Measurements from ENCODE around the gene TMEM201.

TMEM201 gene

GRCh38 chr1:9586147-9586766 is 2.5 kb upstream of the TMEM201 start:
- DNase-seq = no peak

- no peak for DNase-seq
Measured at GRCh38 chr1:9589144-9589718, 520 bp downstream of the TMEM201 start.

- DNase-seq = no peak
Measured at GRCh38 chr1:9589719-9590157, 1.0 kb downstream of the TMEM201 start.

GRCh38 chr1:9590201-9590600 is 1.5 kb downstream of the TMEM201 start:
- DNase-seq = no peak

- DNase-seq = no peak
Measured at GRCh38 chr1:9590945-9591668, 2.4 kb downstream of the TMEM201 start.

GRCh38 chr1:9591669-9592509 is 3.2 kb downstream of the TMEM201 start:
- no peak for DNase-seq

GRCh38 chr1:9592510-9593075 is 3.9 kb downstream of the TMEM201 start:
- DNase-seq = no peak

GRCh38 chr1:9593147-9593491 is 4.4 kb downstream of the TMEM201 start:
- DNase-seq = no peak

GRCh38 chr1:9593492-9594465 is 5.1 kb downstream of the TMEM201 start:
- peak; percentile 72 for DNase-seq

- no peak for DNase-seq
Measured at GRCh38 chr1:9594471-9595155, 5.9 kb downstream of the TMEM201 start.

GRCh38 chr1:9595156-9595967 is 6.7 kb downstream of the TMEM201 start:
- no peak for DNase-seq

- no peak for DNase-seq
Measured at GRCh38 chr1:9595968-9596340, 7.2 kb downstream of the TMEM201 start.

GRCh38 chr1:9596415-9597123 is 7.9 kb downstream of the TMEM201 start:
- no peak for DNase-seq

- no peak for DNase-seq
Measured at GRCh38 chr1:9597361-9598315, 8.9 kb downstream of the TMEM201 start.

GRCh38 chr1:9598316-9598700 is 9.6 kb downstream of the TMEM201 start:
- DNase-seq = no peak

- DNase-seq = no peak
Measured at GRCh38 chr1:9599741-9600140, 11.0 kb downstream of the TMEM201 start.

GRCh38 chr1:9600861-9601834 is 12.4 kb downstream of the TMEM201 start:
- DNase-seq = no peak

All from GF-D8 (cell line).